SU-DHL-6 (cell line): ENCODE measurements around the gene TNS3.

Experiments used
- H2AFZ ChIP-seq: fragments of 200-600 bp; sonication (generic); 2 replicates; pipeline ENCODE4 v1.6.1; 2014; ENCODE audit warnings: low read depth, mild to moderate bottlenecking, moderate library complexity, mixed read lengths, antibody characterized with exemption, low read length; ENCODE audit not compliant: severe bottlenecking
- H3F3A ChIP-seq: fragments of 200-600 bp; shearing (Covaris generic); 2 replicates; pipeline ENCODE4 v1.6.0; 2016; ENCODE audit warnings: antibody characterized with exemption, mild to moderate bottlenecking; ENCODE audit not compliant: insufficient read depth
- H3K27ac ChIP-seq: fragments of 200-600 bp; sonication (generic); 2 replicates; pipeline ENCODE4 v1.5.1; 2016; ENCODE audit warnings: low read depth, mild to moderate bottlenecking, low read length, moderate library complexity, mixed read lengths
- H3K27me3 ChIP-seq: fragments of 200-600 bp; sonication (generic), shearing (Covaris generic); 2 replicates; pipeline ENCODE4 v1.6.0; 2014; ENCODE audit warnings: mild to moderate bottlenecking, low read length
- H3K36me3 ChIP-seq: fragments of 200-600 bp; sonication (generic); 2 replicates; pipeline ENCODE4 v1.6.1; 2014; ENCODE audit warnings: mild to moderate bottlenecking, low read length, mixed read lengths
- H3K4me2 ChIP-seq: fragments of 300-600, 200-600 bp; shearing (Covaris generic), sonication (generic); 2 replicates; pipeline ENCODE4 v1.6.0; 2014; ENCODE audit warnings: low read length, low read depth, mild to moderate bottlenecking; ENCODE audit not compliant: poor library complexity, severe bottlenecking
- H3K4me3 ChIP-seq: fragments of 200-600 bp; sonication (generic); 2 replicates; pipeline ENCODE4 v1.5.1; 2014; ENCODE audit warnings: antibody characterized with exemption, low read length, mild to moderate bottlenecking, mixed read lengths; ENCODE audit not compliant: insufficient read depth, poor library complexity, severe bottlenecking
- H3K79me2 ChIP-seq: fragments of 200-600 bp; sonication (generic); 2 replicates; pipeline ENCODE4 v1.6.1; 2014; ENCODE audit warnings: mild to moderate bottlenecking, low read length, moderate library complexity; ENCODE audit not compliant: insufficient read depth
- H3K9ac ChIP-seq: fragments of 200-600 bp; sonication (generic); 2 replicates; pipeline ENCODE4 v1.7.0; 2014; ENCODE audit warnings: mild to moderate bottlenecking, low read length
- H3K9me2 ChIP-seq: fragments of 200-600 bp; sonication (generic); replicated peaks from 2 replicates; pipeline ENCODE4 v1.6.1; 2014; ENCODE audit warnings: low read length; ENCODE audit not compliant: insufficient read depth
- H3K9me3 ChIP-seq: fragments of 200-600 bp; sonication (generic); 2 replicates; pipeline ENCODE4 v1.6.1; 2014; ENCODE audit warnings: low read length, mixed read lengths; ENCODE audit not compliant: insufficient read depth
- H4K20me1 ChIP-seq: fragments of 200-600 bp; sonication (generic); 2 replicates; pipeline ENCODE4 v1.6.1; 2014; ENCODE audit warnings: low read depth, mild to moderate bottlenecking, antibody characterized with exemption, low read length, moderate library complexity, mixed read lengths
- EZH2phosphoT487 ChIP-seq: fragments of 200-600 bp; sonication (generic), shearing (Covaris generic); conservative IDR thresholded peaks from 2 replicates; pipeline ENCODE4 v1.6.1; 2018; ENCODE audit warnings: mild to moderate bottlenecking, antibody characterized with exemption, low read length, moderate library complexity, mixed read lengths
- TF ChIP-seq, protein P1 (sequence below): fragments of 200-600 bp; sonication (generic); IDR thresholded peaks from one replicate; pipeline ENCODE4 v1.5.1; 2017; ENCODE audit warnings: antibody characterized with exemption, mild to moderate bottlenecking, low read length, moderate library complexity; ENCODE audit not compliant: insufficient read depth, poor library complexity, severe bottlenecking

TNS3 gene

DNA sequence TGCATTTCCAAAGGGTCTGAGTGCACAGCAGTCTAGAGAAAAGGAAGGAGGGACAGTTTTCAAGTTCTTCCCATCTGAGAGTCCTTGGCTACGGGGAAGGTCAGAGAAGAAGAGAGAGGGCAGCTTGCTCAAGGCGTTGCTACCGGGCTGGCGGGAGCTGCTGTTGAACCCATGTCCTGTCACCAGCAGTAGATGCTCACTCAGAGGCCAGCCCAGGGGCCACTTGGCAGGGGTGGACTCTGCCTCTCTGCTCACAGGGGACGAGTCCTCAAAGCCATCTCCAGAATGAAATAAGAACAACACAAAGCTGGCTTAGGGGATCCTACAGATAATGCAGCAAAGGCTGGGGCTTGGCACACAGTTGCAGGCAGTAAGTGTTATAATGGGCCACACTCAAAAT is 231.5 kb downstream of the TNS3 start:
- Histone ChIP-seq H3K9me2 (no peaks in the 10 kb centered on the region), H3K9ac (no peak overlapping the region), H3K27me3 (no peaks in the 10 kb centered on the region), H3K4me3 (no peak overlapping the region), H2AFZ (no peak overlapping the region), H3K27ac (no peak overlapping the region), H3K36me3 (no peaks in the 10 kb centered on the region), H3K4me2 (no peak overlapping the region), H3F3A (no peaks in the 10 kb centered on the region), H4K20me1 (no peaks in the 10 kb centered on the region), H3K9me3 (no peaks in the 10 kb centered on the region), H3K79me2 (no peaks in the 10 kb centered on the region)
- TF ChIP-seq, protein P1, sequence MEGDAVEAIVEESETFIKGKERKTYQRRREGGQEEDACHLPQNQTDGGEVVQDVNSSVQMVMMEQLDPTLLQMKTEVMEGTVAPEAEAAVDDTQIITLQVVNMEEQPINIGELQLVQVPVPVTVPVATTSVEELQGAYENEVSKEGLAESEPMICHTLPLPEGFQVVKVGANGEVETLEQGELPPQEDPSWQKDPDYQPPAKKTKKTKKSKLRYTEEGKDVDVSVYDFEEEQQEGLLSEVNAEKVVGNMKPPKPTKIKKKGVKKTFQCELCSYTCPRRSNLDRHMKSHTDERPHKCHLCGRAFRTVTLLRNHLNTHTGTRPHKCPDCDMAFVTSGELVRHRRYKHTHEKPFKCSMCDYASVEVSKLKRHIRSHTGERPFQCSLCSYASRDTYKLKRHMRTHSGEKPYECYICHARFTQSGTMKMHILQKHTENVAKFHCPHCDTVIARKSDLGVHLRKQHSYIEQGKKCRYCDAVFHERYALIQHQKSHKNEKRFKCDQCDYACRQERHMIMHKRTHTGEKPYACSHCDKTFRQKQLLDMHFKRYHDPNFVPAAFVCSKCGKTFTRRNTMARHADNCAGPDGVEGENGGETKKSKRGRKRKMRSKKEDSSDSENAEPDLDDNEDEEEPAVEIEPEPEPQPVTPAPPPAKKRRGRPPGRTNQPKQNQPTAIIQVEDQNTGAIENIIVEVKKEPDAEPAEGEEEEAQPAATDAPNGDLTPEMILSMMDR, result no peak
- TF ChIP-seq EZH2phosphoT487, result no peak

DNA sequence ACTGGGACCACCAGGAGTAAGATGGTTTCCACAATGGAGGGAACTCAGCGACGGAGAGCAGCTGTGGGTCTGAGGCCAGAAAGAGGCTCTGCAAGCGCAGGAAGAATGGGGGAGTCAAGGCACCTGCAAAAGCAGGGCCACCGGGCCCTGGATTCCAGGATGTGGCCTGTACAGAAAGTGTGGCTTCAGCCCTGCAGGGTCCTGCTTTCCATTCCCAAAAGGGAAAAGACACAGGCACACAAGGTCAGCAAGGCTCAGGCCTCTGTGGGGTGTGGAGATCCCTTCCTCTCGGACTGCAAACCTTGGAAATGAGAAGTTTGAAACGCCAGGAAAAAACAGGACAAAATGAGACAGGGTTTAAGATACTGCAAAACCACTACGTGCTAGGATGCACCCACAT is 232.5 kb downstream of the TNS3 start:
- Histone ChIP-seq H3K9me2 (no peaks in the 10 kb centered on the region), H3K4me2 (no peak overlapping the region), H3K27me3 (no peaks in the 10 kb centered on the region), H3K36me3 (no peaks in the 10 kb centered on the region), H3F3A (no peaks in the 10 kb centered on the region), H3K9me3 (no peaks in the 10 kb centered on the region), H3K9ac (no peak overlapping the region), H3K79me2 (no peaks in the 10 kb centered on the region), H4K20me1 (no peaks in the 10 kb centered on the region), H3K27ac (no peak overlapping the region), H3K4me3 (no peak overlapping the region), H2AFZ (no peak overlapping the region)
- TF ChIP-seq, protein P1, result no peak
- no peak for TF ChIP-seq EZH2phosphoT487

DNA sequence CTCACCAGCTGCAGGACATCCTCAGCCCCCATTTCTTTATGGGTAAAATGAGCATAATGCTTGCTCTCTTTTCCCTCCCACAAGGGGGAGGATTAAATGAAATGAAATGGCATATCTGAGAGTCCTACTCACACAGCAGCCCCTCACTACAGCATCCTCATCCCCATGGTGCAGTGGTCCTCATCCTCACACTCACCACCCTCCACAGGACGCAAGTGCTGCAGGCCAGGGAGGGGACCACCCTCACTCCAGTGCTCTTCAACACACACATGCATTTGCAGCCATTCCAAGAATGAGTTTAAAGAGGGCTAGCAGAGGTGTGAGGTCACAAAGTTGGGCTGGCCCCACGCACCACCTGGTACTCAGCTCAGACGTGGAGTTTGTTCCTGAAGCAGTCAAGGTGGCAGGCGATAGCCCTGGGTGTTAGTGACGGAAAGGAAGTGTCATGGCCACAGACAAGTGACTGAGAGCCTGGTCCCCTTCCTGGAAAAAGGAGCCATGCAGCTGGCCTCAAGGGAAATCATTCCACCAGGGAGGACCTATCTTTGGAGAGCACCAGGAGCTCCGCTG is 234.0 kb downstream of the TNS3 start:
- H3K36me3 ChIP-seq, result no peaks in the 10 kb centered on the region
- H2AFZ ChIP-seq, result no peak overlapping the region
- H4K20me1 ChIP-seq, result no peaks in the 10 kb centered on the region
- H3K27ac ChIP-seq, result no peak overlapping the region
- H3F3A ChIP-seq, result no peaks in the 10 kb centered on the region
- H3K9me3 ChIP-seq, result no peaks in the 10 kb centered on the region
- no peak overlapping the region for H3K4me2 ChIP-seq
- no peak overlapping the region for H3K9ac ChIP-seq
- H3K9me2 ChIP-seq, result no peaks in the 10 kb centered on the region
- TF ChIP-seq EZH2phosphoT487, result no peak
- H3K27me3 ChIP-seq, result no peaks in the 10 kb centered on the region
- no peaks in the 10 kb centered on the region for H3K79me2 ChIP-seq
- no peak overlapping the region for H3K4me3 ChIP-seq

DNA sequence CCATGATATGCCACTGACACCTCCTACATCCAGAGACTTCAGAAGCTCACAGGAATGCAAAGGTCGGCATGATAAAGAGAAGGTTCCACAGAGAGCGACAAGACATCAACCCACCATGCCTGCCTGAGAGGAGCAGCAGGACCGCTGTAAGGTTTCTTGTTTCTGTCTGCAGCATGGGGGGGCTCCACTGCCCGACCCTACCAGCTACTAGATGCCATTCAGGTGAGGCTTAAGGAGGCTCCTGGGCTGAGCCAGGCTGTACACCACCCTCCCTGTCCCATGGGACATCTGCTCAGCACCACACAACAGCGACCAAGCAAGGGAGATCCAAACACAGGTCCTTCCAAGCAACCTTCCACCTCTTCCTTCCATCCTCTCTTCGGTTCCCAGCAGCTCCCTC is 234.6 kb downstream of the TNS3 start:
- Histone ChIP-seq H3K4me3 (no peak overlapping the region), H2AFZ (no peak overlapping the region), H3K27me3 (no peaks in the 10 kb centered on the region), H3K9me2 (no peaks in the 10 kb centered on the region), H3K9ac (no peak overlapping the region), H3K9me3 (no peaks in the 10 kb centered on the region), H3K79me2 (no peaks in the 10 kb centered on the region), H3K36me3 (no peaks in the 10 kb centered on the region), H3F3A (no peaks in the 10 kb centered on the region), H3K4me2 (no peak overlapping the region), H3K27ac (no peak overlapping the region), H4K20me1 (no peaks in the 10 kb centered on the region)
- no peak for TF ChIP-seq EZH2phosphoT487
- TF ChIP-seq, protein P1, result no peak
